Epidermal melanocyte (primary cell): ENCODE results near the gene SBNO2.
"Not testable (repeated sequence)": the region's sequence is repeated elsewhere in the genome, so short reads cannot be mapped to it uniquely, and the experiment has no call there.

Experiments
- DNase-seq: peaks from one replicate; pipeline ENCODE4 v3.0.0; 2011; ENCODE audit warnings: low spot score; ENCODE audit not compliant: insufficient read length

SBNO2 gene

GRCh38 chr19:1139126-1139525 is 34.9 kb downstream of the SBNO2 start:
- DNase-seq: no peak

GRCh38 chr19:1138121-1138520 is 35.9 kb downstream of the SBNO2 start:
- no peak for DNase-seq

- DNase-seq: no peak
These were observed 37.3 kb downstream of the SBNO2 start for GRCh38 chr19:1136621-1137317.

- DNase-seq: no peak
These were observed 37.9 kb downstream of the SBNO2 start for GRCh38 chr19:1136201-1136600.

GRCh38 chr19:1135454-1135853 is 38.6 kb downstream of the SBNO2 start:
- DNase-seq: no peak

- DNase-seq: no peak
These were observed 39.6 kb downstream of the SBNO2 start for GRCh38 chr19:1134431-1134830.

GRCh38 chr19:1133471-1133929 is 40.6 kb downstream of the SBNO2 start:
- DNase-seq: no peak

GRCh38 chr19:1132552-1133383 is 41.3 kb downstream of the SBNO2 start:
- DNase-seq: no peak

- DNase-seq: peak; percentile 73
These were observed 42.1 kb downstream of the SBNO2 start for GRCh38 chr19:1131718-1132551.

GRCh38 chr19:1130771-1131717 is 43.0 kb downstream of the SBNO2 start:
- no peak for DNase-seq

- DNase-seq: no peak
These were observed 44.5 kb downstream of the SBNO2 start for GRCh38 chr19:1129535-1129934.

GRCh38 chr19:1129084-1129483 is 45.0 kb downstream of the SBNO2 start:
- DNase-seq: not testable (repeated sequence)

GRCh38 chr19:1128106-1128505 is 46.0 kb downstream of the SBNO2 start:
- no peak for DNase-seq

GRCh38 chr19:1126984-1127760 is 46.9 kb downstream of the SBNO2 start:
- no peak for DNase-seq

GRCh38 chr19:1125601-1126467 is 48.2 kb downstream of the SBNO2 start:
- no peak for DNase-seq

- DNase-seq: no peak
These were observed 50.0 kb downstream of the SBNO2 start for GRCh38 chr19:1123885-1124677.

- no peak for DNase-seq
These were observed 50.7 kb downstream of the SBNO2 start for GRCh38 chr19:1123381-1123780.

GRCh38 chr19:1122972-1123363 is 51.1 kb downstream of the SBNO2 start:
- DNase-seq: peak; percentile 54
